Measurements from ENCODE around the gene PELO.

Gene PELO

DNA sequence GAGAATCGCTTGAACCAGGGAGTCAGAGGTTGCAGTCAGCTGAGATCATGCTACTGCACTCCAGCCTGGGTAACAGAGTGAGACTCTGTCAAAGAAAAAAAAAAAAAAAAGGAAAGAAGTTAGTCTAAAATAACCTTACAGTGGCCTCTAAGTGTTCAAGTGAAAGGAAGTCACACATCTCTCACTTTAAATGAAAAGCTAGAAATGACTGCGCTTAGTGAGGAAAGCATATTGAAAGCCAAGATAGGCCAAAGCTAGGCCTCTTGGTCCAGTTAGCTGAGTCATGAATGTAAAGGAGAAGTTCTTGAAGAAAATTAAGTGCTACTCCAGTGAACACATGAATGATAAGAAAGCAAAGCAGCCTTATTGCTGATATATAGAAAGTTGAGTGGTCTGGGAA lies 38.1 kb downstream of the PELO start:
- TF ChIP-seq, protein P1, sequence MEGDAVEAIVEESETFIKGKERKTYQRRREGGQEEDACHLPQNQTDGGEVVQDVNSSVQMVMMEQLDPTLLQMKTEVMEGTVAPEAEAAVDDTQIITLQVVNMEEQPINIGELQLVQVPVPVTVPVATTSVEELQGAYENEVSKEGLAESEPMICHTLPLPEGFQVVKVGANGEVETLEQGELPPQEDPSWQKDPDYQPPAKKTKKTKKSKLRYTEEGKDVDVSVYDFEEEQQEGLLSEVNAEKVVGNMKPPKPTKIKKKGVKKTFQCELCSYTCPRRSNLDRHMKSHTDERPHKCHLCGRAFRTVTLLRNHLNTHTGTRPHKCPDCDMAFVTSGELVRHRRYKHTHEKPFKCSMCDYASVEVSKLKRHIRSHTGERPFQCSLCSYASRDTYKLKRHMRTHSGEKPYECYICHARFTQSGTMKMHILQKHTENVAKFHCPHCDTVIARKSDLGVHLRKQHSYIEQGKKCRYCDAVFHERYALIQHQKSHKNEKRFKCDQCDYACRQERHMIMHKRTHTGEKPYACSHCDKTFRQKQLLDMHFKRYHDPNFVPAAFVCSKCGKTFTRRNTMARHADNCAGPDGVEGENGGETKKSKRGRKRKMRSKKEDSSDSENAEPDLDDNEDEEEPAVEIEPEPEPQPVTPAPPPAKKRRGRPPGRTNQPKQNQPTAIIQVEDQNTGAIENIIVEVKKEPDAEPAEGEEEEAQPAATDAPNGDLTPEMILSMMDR (IDR thresholded peaks at IDR 0.05) = no peak

DNA sequence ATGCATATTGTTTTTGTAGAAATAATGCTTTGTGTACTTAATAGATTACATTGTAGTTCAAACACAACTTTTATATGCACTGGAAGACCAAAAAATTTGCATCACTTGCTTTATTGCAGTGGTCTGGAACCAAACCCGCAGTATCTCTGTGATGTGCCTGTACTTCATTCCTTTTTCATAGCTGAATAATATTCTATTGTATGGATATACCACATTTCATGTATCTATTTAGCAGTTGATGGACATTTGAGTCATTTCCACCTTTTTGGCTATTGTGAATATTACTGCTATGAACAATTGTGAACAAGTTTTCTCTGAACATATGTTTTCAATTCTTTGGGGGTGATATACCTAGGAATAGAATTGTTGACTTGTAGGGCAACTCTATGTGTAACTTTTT lies 40.1 kb downstream of the PELO start:
- TF ChIP-seq, protein P1 (IDR thresholded peaks at IDR 0.05) = no peak

DNA sequence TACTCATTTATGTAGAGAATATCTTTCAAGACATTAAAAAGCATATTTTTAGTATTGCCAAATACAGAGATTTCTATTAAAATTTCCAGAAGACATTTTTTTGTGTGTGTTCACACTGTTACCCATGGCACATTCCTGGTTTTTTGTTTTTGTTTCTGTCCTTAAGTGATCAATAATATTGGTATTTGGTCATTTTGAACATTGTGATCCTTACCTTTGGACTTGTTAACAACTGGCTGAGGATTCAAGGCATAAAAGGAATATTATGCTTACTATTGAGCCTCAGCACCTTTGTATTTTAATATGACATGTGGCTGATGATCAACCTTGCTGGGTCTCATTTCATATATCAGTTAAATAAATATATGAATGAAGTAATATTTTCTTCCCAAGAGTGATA lies 41.9 kb downstream of the PELO start:
- TF ChIP-seq, protein P1 (IDR thresholded peaks at IDR 0.05) = no peak

DNA sequence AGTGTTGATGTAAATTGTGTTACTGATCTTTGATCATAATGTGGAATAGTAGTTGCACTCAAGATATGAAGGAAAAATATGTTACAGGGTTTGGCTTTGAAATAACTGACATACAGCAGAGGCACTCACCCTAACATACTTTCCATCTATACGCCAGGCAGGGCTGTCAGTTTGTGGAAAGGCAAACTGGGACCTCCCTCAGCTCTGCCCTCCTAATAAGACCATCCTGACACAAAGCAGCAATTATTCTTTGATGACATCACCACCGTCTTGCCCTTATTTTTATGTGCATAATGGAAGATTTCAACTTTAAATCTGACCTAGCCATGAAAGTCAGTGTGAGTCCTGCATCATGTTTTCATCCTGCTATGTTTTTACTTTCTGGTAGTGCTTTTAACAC lies 42.9 kb downstream of the PELO start:
- TF ChIP-seq, protein P1 (IDR thresholded peaks at IDR 0.05) = no peak

DNA sequence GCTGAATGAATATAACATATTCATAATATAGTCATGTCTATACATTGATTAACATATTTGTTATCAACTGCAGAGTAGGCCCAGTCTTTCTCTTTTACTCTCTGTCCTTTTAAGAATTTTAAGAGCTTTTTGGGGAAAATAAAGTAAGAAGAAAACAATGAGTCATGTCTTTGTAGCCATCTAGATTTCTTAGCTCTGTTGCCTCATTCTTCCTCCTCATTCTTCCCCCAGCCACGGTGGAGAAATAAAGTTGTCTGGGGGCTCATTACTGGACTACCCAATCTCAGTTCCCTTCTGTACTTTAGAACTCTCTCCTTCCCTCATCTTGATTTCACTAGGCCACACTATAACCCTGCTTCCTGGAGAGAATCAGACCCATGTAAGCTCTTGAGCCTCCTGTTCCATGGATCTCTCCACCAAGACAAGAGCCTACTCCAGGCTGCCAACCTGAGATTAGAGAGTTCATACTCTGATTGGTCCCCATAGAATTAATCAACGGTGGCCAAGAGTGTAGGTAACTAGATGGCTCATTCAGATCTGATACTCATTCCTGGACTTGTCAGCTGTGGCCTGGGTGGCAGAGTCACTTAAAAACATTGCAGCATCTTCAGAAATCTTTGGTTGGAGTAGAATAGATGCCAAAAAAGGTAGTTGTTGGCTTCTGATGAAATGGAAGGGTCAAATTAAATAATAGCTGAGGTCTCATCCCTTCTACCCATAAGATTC lies 44.2 kb downstream of the PELO start:
- TF ChIP-seq, protein P1 (IDR thresholded peaks at IDR 0.05) = no peak

DNA sequence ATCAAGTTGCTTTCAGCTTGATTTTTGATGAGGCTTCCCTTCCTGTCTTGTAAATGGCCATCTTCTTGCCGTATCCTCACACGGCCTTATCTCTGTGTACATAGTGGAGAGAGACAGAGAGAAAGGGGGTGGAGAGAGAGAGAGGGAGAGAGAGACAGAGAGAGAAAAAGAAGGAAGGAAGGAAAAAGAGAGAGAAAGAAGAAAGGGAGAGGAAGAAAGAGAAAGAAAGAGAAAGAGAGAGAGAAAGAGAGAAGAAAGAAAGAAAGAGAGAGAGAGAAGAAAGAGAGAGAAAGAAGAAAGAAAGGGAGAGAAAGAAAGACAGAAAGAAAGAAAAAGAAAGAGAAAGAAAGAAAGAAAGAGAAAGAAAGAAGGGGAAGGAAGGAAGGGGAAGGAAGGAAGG lies 46.6 kb downstream of the PELO start:
- TF ChIP-seq, protein P1 (IDR thresholded peaks at IDR 0.05) = no peak

DNA sequence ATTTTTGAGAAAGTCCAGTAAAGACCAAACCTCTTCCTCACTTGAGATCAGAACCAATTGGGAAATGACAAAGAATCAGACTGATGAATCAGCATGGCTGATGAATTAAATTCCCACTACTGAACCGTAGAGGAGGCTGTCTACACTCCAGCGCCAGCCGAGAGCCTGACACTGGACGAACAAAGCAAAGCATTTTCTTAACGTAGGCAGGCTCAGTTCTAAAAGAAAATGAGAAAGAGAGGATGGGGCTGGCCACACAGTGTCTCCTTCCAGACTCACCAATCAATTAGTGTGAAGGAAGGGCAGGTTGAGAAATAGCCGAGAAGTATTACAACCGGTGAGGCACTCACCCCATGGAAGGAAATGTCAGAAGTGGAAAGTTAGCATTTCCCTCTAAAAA lies 49.4 kb downstream of the PELO start:
- TF ChIP-seq, protein P1 (IDR thresholded peaks at IDR 0.05) = no peak

All from LNCAP (cell line).